Cardiac fibroblast (primary cell): ENCODE data around the gene ZNF282.
A peak's percentile ranks its signal among the peaks of the same experiment; 100 is the strongest.

Source experiments
- DNase-seq, 2 donors: peaks; one replicate each; pipeline versions ENCODE4 v3.0.0 to v3.0.0-alpha.2; 2010; ENCODE audit warnings: low read depth in 2 of 2
- H3K4me3 ChIP-seq, 2 donors: replicated peaks in 1 of 2; 1 replicate in 1 of 2; 2 replicates in 1 of 2; pipeline ENCODE4 v1.5.1; 2011; ENCODE audit warnings: low read depth in 2 of 2, low read length in 2 of 2, mild to moderate bottlenecking in 2 of 2, moderate library complexity in 1 of 2
- CTCF ChIP-seq: IDR thresholded peaks from one replicate; pipeline ENCODE4 v1.5.1; 2011; ENCODE audit warnings: low read depth, mild to moderate bottlenecking, low read length, inconsistent platforms

The ZNF282 gene

GRCh38 chr7:149175150-149175549 lies 20.2 kb upstream of the ZNF282 start:
- no peak overlapping the region for H3K4me3 ChIP-seq
- no peak for TF ChIP-seq CTCF
- no peak for DNase-seq

GRCh38 chr7:149179241-149179640 lies 16.1 kb upstream of the ZNF282 start:
- no peak overlapping the region for H3K4me3 ChIP-seq
- no peak for TF ChIP-seq CTCF
- no peak for DNase-seq

GRCh38 chr7:149180722-149181449 lies 14.5 kb upstream of the ZNF282 start:
- no peak for TF ChIP-seq CTCF
- peak in 1 of 2 donors; percentile 71 for DNase-seq
- no peak overlapping the region for H3K4me3 ChIP-seq

GRCh38 chr7:149181450-149181790 lies 13.9 kb upstream of the ZNF282 start:
- H3K4me3 ChIP-seq: no peak overlapping the region
- TF ChIP-seq CTCF: no peak
- no peak for DNase-seq

GRCh38 chr7:149184274-149184673 lies 11.1 kb upstream of the ZNF282 start:
- DNase-seq: no peak
- no peak for TF ChIP-seq CTCF

GRCh38 chr7:149188213-149188612 lies 7.1 kb upstream of the ZNF282 start:
- DNase-seq: no peak
- no peak for TF ChIP-seq CTCF

More at GRCh38 chr7:149184274-149184673, 11.1 kb upstream of the ZNF282 start:
- no peak overlapping the region for H3K4me3 ChIP-seq

More at GRCh38 chr7:149188213-149188612, 7.1 kb upstream of the ZNF282 start:
- no peak overlapping the region for H3K4me3 ChIP-seq
